Measurements from ENCODE around the gene SMIM22. TPM values are rescaled to one million over a fixed set of nuclear protein-coding genes. Genes with fewer than 3 reads are reported as not detected.

SMIM22 gene
- total and polyA plus RNA-seq, 4 donors: 0.49 to 1.2 (median 0.72) TPM; not detected in 1

DNA sequence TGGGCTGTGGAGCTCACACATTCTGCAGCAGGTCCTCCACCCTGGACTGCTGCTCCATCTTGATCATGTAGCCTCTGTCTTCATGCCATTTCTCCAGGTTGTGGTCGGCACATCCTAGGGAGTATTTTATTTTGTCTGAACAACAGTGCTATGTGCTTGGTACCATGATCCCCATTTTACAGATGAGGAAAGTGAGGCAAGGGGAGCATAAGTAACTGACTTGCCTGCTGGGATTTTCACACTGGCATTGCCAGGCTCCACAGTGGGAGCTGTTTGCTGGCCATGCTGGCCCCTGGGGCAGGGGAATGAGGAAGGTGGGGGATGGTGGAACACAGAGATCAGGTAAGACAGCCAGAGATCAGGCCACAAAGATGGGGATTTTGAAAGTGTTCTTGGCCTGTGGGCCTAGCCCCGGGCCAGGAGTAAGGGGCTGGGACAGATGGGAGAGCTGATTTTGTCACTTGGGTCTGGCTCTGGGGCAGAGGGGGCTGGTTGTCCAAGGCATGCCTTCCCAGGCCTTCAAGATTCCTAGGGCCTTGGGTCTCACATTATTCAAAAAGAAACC lies 18.9 kb upstream of the SMIM22 start:
- 93% methylated on average over 2 of the region's 2 CpGs for WGBS
- no peaks in the 10 kb centered on the region for H3K9me3 ChIP-seq (ENCODE audit: control insufficient read depth in 4 of 4, low read length in 3 of 4)
- H3K27ac ChIP-seq (ENCODE audit: low read depth in 1 of 2, low read length in 2 of 2): no peak overlapping the region
- no peaks in the 10 kb centered on the region for H3K27me3 ChIP-seq (ENCODE audit: control insufficient read depth in 4 of 4, insufficient read depth in 4 of 4, low read length in 3 of 4)
- no peak for DNase-seq (ENCODE audit: low spot score)
- no peaks in the 10 kb centered on the region for H3K4me1 ChIP-seq (ENCODE audit: control insufficient read depth in 4 of 4, insufficient read depth in 4 of 4, low read length in 3 of 4)
- H3K36me3 ChIP-seq (ENCODE audit: control insufficient read depth in 4 of 4, insufficient read depth in 3 of 4, low read depth in 1 of 4, low read length in 3 of 4): no peaks in the 10 kb centered on the region
- TF ChIP-seq YY1 (IDR thresholded peaks at IDR 0.05): no peak
- TF ChIP-seq FOXA2 (IDR thresholded peaks at IDR 0.05): no peak
- TF ChIP-seq, protein P1, sequence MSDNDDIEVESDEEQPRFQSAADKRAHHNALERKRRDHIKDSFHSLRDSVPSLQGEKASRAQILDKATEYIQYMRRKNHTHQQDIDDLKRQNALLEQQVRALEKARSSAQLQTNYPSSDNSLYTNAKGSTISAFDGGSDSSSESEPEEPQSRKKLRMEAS (IDR thresholded peaks at IDR 0.05): no peak
- no peak for TF ChIP-seq NR2F2 (IDR thresholded peaks at IDR 0.05)
- no peak for TF ChIP-seq HNF4G (IDR thresholded peaks at IDR 0.05)
- TF ChIP-seq CTCF (IDR thresholded peaks at IDR 0.05; ENCODE audit: low read depth, low read length, missing input control): no peak
- TF ChIP-seq, protein P2, sequence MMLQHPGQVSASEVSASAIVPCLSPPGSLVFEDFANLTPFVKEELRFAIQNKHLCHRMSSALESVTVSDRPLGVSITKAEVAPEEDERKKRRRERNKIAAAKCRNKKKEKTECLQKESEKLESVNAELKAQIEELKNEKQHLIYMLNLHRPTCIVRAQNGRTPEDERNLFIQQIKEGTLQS (IDR thresholded peaks at IDR 0.05): no peak
- TF ChIP-seq RAD21 (IDR thresholded peaks at IDR 0.05): no peak
- no peak for TF ChIP-seq EGR1 (IDR thresholded peaks at IDR 0.05; ENCODE audit: low read depth in 2 of 2)
- TF ChIP-seq TAF1 (conservative IDR thresholded peaks at IDR 0.05): no peak
- no peak for TF ChIP-seq JUND (IDR thresholded peaks at IDR 0.05)
- TF ChIP-seq HNF4A (conservative IDR thresholded peaks at IDR 0.05): no peak
- no peak for TF ChIP-seq REST (IDR thresholded peaks at IDR 0.05)
- no peak for TF ChIP-seq FOXA1 (IDR thresholded peaks at IDR 0.05)
- TF ChIP-seq GABPA (IDR thresholded peaks at IDR 0.05 in 1 of 2, conservative IDR thresholded peaks at IDR 0.05 in 1 of 2): no peak
- TF ChIP-seq RXRA (IDR thresholded peaks at IDR 0.05): no peak
- TF ChIP-seq SP1 (IDR thresholded peaks at IDR 0.05): no peak
- TF ChIP-seq ZBTB33 (IDR thresholded peaks at IDR 0.05): no peak
- no peak overlapping the region for H3K9ac ChIP-seq (ENCODE audit: low read depth in 1 of 2, low read length in 2 of 2)
- H3K4me3 ChIP-seq (ENCODE audit: low read depth in 1 of 3, low read length in 3 of 3): no peak overlapping the region

Data from liver (tissue), 9 donors.